ENCODE measurements around the gene ZNF558.

ZNF558 gene

GRCh38 chr19:8832132-8833021 lies at the start of gene ZNF558, which contains the start of gene MBD3L1:
TSS of gene ZNF558 (minus strand) at chr19:8832304. CDS start at chr19:8822659, 9,645 bp downstream.
TSS of gene MBD3L1 (plus strand) at chr19:8832377. CDS start at chr19:8842679, 10,302 bp downstream.
- no peak for DNase-seq

- no peak for DNase-seq
Observed at GRCh38 chr19:8881512-8881911, 49.4 kb upstream of the ZNF558 start.

- no peak for DNase-seq
Observed at GRCh38 chr19:8880868-8881488, 48.9 kb upstream of the ZNF558 start.

- DNase-seq: no peak
Observed at GRCh38 chr19:8877854-8878705, 46.0 kb upstream of the ZNF558 start.

- no peak for DNase-seq
Observed at GRCh38 chr19:8866344-8866743, 34.2 kb upstream of the ZNF558 start.

GRCh38 chr19:8858260-8858659 lies 26.2 kb upstream of the ZNF558 start:
- DNase-seq: no peak

GRCh38 chr19:8850488-8850887 lies 18.4 kb upstream of the ZNF558 start:
- no peak for DNase-seq

GRCh38 chr19:8849232-8849631 lies 17.1 kb upstream of the ZNF558 start:
- DNase-seq: no peak

GRCh38 chr19:8846819-8847218 lies 14.7 kb upstream of the ZNF558 start:
- DNase-seq: no peak

- no peak for DNase-seq
Observed at GRCh38 chr19:8840708-8841107, 8.6 kb upstream of the ZNF558 start.

- DNase-seq: no peak
Observed at GRCh38 chr19:8835877-8836276, 3.8 kb upstream of the ZNF558 start.

GRCh38 chr19:8835446-8835845 lies 3.3 kb upstream of the ZNF558 start:
- no peak for DNase-seq

GRCh38 chr19:8831832-8832131 lies 322 bp downstream of the ZNF558 start:
- no peak for DNase-seq

GRCh38 chr19:8831373-8831772 lies 731 bp downstream of the ZNF558 start:
- DNase-seq: no peak

- no peak for DNase-seq
Observed at GRCh38 chr19:8827277-8827676, 4.8 kb downstream of the ZNF558 start.

- no peak for DNase-seq
Observed at GRCh38 chr19:8826371-8826770, 5.7 kb downstream of the ZNF558 start.

GRCh38 chr19:8821748-8822241 lies 10.3 kb downstream of the ZNF558 start:
- DNase-seq: no peak

GRCh38 chr19:8820234-8820633 lies 11.9 kb downstream of the ZNF558 start:
- no peak for DNase-seq

GRCh38 chr19:8815780-8816179 lies 16.3 kb downstream of the ZNF558 start:
- DNase-seq: no peak

GRCh38 chr19:8814176-8814575 lies 17.9 kb downstream of the ZNF558 start:
- no peak for DNase-seq

GRCh38 chr19:8811315-8812172 lies 20.6 kb downstream of the ZNF558 start:
- DNase-seq: no peak

GRCh38 chr19:8806661-8807060 lies 25.4 kb downstream of the ZNF558 start:
- no peak for DNase-seq
